Astrocyte of the spinal cord (primary cell): Measurements from ENCODE around the gene WWOX.

Experiments used
- DNase-seq: peaks from one replicate; pipeline ENCODE4 v3.0.0; 2011; ENCODE audit warnings: low read depth, low spot score
- H3K4me3 ChIP-seq: 2 replicates; pipeline ENCODE4 v1.5.1; 2011; ENCODE audit warnings: low read depth, mild to moderate bottlenecking, low read length, moderate library complexity
- CTCF ChIP-seq: IDR thresholded peaks from 2 replicates; pipeline ENCODE4 v1.5.1; 2012; ENCODE audit warnings: low read depth, mild to moderate bottlenecking, low read length, inconsistent platforms
- in situ Hi-C: cut with HindIII; loops from 2 replicates; pipeline ENCODE4 v1.10.0; 2017; ENCODE audit warnings: low sequenced_read_pairs

WWOX gene

DNA sequence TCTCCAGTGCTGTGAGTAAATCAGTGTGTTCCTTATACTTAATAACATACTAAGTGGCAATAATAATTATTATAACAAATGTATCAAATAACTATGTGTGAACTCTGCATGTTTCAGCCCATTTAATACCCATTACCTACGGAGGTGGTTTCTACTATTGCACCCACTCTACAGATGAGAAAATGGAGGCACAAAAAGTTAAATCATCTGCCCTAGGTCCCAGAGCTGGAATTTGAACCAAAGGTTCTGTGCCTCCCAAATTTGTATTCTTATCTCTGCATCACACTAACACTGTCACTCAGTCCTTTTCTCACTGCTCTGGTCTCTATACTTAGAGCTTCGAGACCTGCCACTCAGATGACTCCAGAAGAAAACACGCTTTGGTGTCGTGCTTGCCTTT, 1084.1 kb downstream of the WWOX start:
- in situ Hi-C loops, result no loop called here
- DNase-seq, result no peak
- TF ChIP-seq CTCF, result no peak
- H3K4me3 ChIP-seq, result no peak overlapping the region

- in situ Hi-C loops, result no loop called here
- no peak for TF ChIP-seq CTCF
These were observed 1085.1 kb downstream of the WWOX start for GRCh38 chr16:79184464-79185030.

GRCh38 chr16:79185711-79186110, 1086.3 kb downstream of the WWOX start:
- H3K4me3 ChIP-seq, result no peak overlapping the region
- no peak for DNase-seq
- in situ Hi-C loops, result no loop called here
- TF ChIP-seq CTCF, result no peak

More at GRCh38 chr16:79184464-79185030, 1085.1 kb downstream of the WWOX start:
- DNase-seq, result no peak
- no peak overlapping the region for H3K4me3 ChIP-seq

GRCh38 chr16:79186196-79186595, 1086.7 kb downstream of the WWOX start:
- in situ Hi-C loops, result no loop called here
- no peak overlapping the region for H3K4me3 ChIP-seq
- no peak for DNase-seq
- TF ChIP-seq CTCF, result no peak

GRCh38 chr16:79188115-79188738, 1088.8 kb downstream of the WWOX start:
- TF ChIP-seq CTCF, result no peak
- in situ Hi-C loops, result no loop called here
- DNase-seq, result no peak

GRCh38 chr16:79188739-79189122, 1089.3 kb downstream of the WWOX start:
- H3K4me3 ChIP-seq, result no peak overlapping the region
- DNase-seq, result no peak
- TF ChIP-seq CTCF, result no peak
- in situ Hi-C loops, result no loop called here

More at GRCh38 chr16:79188115-79188738, 1088.8 kb downstream of the WWOX start:
- H3K4me3 ChIP-seq, result no peak overlapping the region

- no peak for TF ChIP-seq CTCF
- no peak for DNase-seq
- in situ Hi-C loops, result no loop called here
- H3K4me3 ChIP-seq, result no peak overlapping the region
These were observed 1091.1 kb downstream of the WWOX start for GRCh38 chr16:79190542-79190941.
